Smooth muscle cell (in vitro differentiated cells): Measurements from ENCODE around the gene SLC22A31. TPM values are rescaled to one million over a fixed set of nuclear protein-coding genes. Genes with fewer than 3 reads are reported as not detected.

Experiments used
- DNase-seq: peaks from one replicate; lab custom pipeline; 2025; ENCODE audit not compliant: unreplicated experiment; lab: John Stamatoyannopoulos, UW
- H2AFZ ChIP-seq: fragments of 200-600 bp; sonication (generic); 2 replicates; pipeline ENCODE4 v1.6.0; 2016; ENCODE audit warnings: antibody characterized with exemption, low read depth, mild to moderate bottlenecking
- H3F3A ChIP-seq: fragments of 200-600 bp; sonication (generic); 2 replicates; pipeline ENCODE4 v1.6.0; 2017; ENCODE audit warnings: antibody characterized with exemption, low read depth
- H3K27ac ChIP-seq: fragments of 200-600 bp; sonication (generic); 2 replicates; pipeline ENCODE4 v1.5.1; 2016; ENCODE audit warnings: low read depth, mild to moderate bottlenecking
- H3K27me3 ChIP-seq: fragments of 200-600 bp; sonication (generic); 2 replicates; pipeline ENCODE4 v1.6.1; 2016; ENCODE audit warnings: low read depth, mild to moderate bottlenecking
- H3K36me3 ChIP-seq: fragments of 200-600 bp; sonication (generic); 2 replicates; pipeline ENCODE4 v1.5.1; 2016; ENCODE audit warnings: low read depth
- H3K4me1 ChIP-seq: fragments of 200-600 bp; sonication (generic); 2 replicates; pipeline ENCODE4 v1.5.1; 2016; ENCODE audit warnings: low read depth
- H3K4me2 ChIP-seq: fragments of 200-600 bp; sonication (generic); 2 replicates; pipeline ENCODE4 v1.6.0; 2016; ENCODE audit warnings: mild to moderate bottlenecking
- H3K4me3 ChIP-seq: fragments of 200-600 bp; sonication (generic); 2 replicates; pipeline ENCODE4 v1.5.1; 2016; ENCODE audit warnings: mild to moderate bottlenecking
- H3K79me2 ChIP-seq: fragments of 200-600 bp; sonication (generic); 2 replicates; pipeline ENCODE4 v1.6.0; 2016; ENCODE audit warnings: low read depth, mild to moderate bottlenecking
- H3K9ac ChIP-seq: fragments of 200-600 bp; sonication (generic); 2 replicates; pipeline ENCODE4 v1.6.0; 2016; ENCODE audit warnings: low read depth
- H3K9me3 ChIP-seq: fragments of 200-600 bp; sonication (generic); replicated peaks from 2 replicates; pipeline ENCODE4 v1.5.1; 2016; ENCODE audit warnings: low read depth
- H4K20me1 ChIP-seq: fragments of 200-600 bp; sonication (generic); 2 replicates; pipeline ENCODE4 v1.6.0; 2016; ENCODE audit warnings: low read depth
- CTCF ChIP-seq: fragments of 200-600 bp; sonication (generic); IDR thresholded peaks from 2 replicates; pipeline ENCODE4 v1.5.1; 2017; ENCODE audit warnings: borderline replicate concordance, mild to moderate bottlenecking, antibody characterized with exemption; ENCODE audit not compliant: insufficient read depth, poor library complexity, severe bottlenecking
- WGBS: methylation state at CpG from one replicate; pipeline ENCODE4 v1.1.7; 2016; ENCODE audit warnings: low lambda C conversion rate; 5-methylcytosine and 5-hydroxymethylcytosine counted together
- polyA plus RNA-seq: library from polyadenylated mRNA; unstranded; fragments of >200 nt; fragmentation: Nextera tagmentation; extraction: Ambion mirVana; gene quantifications from 2 replicates; pipeline ENCODE4 v1.2.1, GENCODE V29; 2016
- total RNA-seq: library from RNA; depleted of rRNA; stranded (reverse); fragments of >200 nt; gene quantifications from 2 replicates; pipeline ENCODE4 v1.2.3, GENCODE V29; 2014

Gene SLC22A31
- total and polyA plus RNA-seq, 2 experiments from 2014 or later = 0.43 TPM; not detected in 1

- Histone ChIP-seq H3K36me3 (no peaks in the 10 kb centered on the region), H3K4me3 (no peak overlapping the region), H3F3A (no peaks in the 10 kb centered on the region), H3K9ac (no peak overlapping the region), H3K27ac (no peak overlapping the region), H3K79me2 (no peaks in the 10 kb centered on the region), H3K4me1 (no peaks in the 10 kb centered on the region), H3K9me3 (no peaks in the 10 kb centered on the region), H2AFZ (no peak overlapping the region), H3K4me2 (no peak overlapping the region), H4K20me1 (no peaks in the 10 kb centered on the region), H3K27me3 (no peaks in the 10 kb centered on the region)
- no peak for DNase-seq
- no peak for TF ChIP-seq CTCF
- WGBS = 90% methylated on average over 26 of the region's 26 CpGs
These were observed 43.3 kb downstream of the SLC22A31 start for GRCh38 chr16:89156740-89157645.

- no peak for TF ChIP-seq CTCF
- Histone ChIP-seq H3K4me1 (no peaks in the 10 kb centered on the region), H3K79me2 (no peaks in the 10 kb centered on the region), H3K9ac (no peak overlapping the region), H3K9me3 (no peaks in the 10 kb centered on the region), H3K36me3 (no peaks in the 10 kb centered on the region), H2AFZ (no peak overlapping the region), H3K27ac (no peak overlapping the region), H3F3A (no peaks in the 10 kb centered on the region), H3K4me2 (no peak overlapping the region), H3K27me3 (no peaks in the 10 kb centered on the region), H4K20me1 (no peaks in the 10 kb centered on the region), H3K4me3 (no peak overlapping the region)
- WGBS = 81% methylated on average over 24 of the region's 24 CpGs
- no peak for DNase-seq
These were observed 44.2 kb downstream of the SLC22A31 start for GRCh38 chr16:89155851-89156739.

- Histone ChIP-seq H3F3A (no peaks in the 10 kb centered on the region), H3K4me1 (no peaks in the 10 kb centered on the region), H2AFZ (no peak overlapping the region), H3K27me3 (no peaks in the 10 kb centered on the region), H3K36me3 (no peaks in the 10 kb centered on the region), H4K20me1 (no peaks in the 10 kb centered on the region), H3K9ac (no peak overlapping the region), H3K4me3 (no peak overlapping the region), H3K4me2 (no peak overlapping the region), H3K9me3 (no peaks in the 10 kb centered on the region), H3K79me2 (no peaks in the 10 kb centered on the region), H3K27ac (no peak overlapping the region)
- DNase-seq = no peak
- WGBS = 56% methylated on average over 19 of the region's 19 CpGs
- TF ChIP-seq CTCF = no peak
These were observed 45.1 kb downstream of the SLC22A31 start for GRCh38 chr16:89155184-89155679.
